Activated T-cell treated with anti-CD3 and anti-CD28 coated beads for 1 hour (primary cell): ENCODE measurements around the gene PPP1R37.
A peak's percentile ranks its signal among the peaks of the same experiment; 100 is the strongest.

Experiments used
- DNase-seq: peaks from one replicate; pipeline ENCODE4 v3.0.0-alpha.2; 2020; ENCODE audit warnings: low read depth

PPP1R37 gene, protein sequence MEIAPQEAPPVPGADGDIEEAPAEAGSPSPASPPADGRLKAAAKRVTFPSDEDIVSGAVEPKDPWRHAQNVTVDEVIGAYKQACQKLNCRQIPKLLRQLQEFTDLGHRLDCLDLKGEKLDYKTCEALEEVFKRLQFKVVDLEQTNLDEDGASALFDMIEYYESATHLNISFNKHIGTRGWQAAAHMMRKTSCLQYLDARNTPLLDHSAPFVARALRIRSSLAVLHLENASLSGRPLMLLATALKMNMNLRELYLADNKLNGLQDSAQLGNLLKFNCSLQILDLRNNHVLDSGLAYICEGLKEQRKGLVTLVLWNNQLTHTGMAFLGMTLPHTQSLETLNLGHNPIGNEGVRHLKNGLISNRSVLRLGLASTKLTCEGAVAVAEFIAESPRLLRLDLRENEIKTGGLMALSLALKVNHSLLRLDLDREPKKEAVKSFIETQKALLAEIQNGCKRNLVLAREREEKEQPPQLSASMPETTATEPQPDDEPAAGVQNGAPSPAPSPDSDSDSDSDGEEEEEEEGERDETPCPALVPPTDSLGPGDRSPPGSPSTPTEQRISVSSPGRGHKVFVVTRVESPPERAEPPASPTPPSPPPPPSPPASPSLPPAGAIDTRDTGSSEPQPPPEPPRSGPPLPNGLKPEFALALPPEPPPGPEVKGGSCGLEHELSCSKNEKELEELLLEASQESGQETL

DNA sequence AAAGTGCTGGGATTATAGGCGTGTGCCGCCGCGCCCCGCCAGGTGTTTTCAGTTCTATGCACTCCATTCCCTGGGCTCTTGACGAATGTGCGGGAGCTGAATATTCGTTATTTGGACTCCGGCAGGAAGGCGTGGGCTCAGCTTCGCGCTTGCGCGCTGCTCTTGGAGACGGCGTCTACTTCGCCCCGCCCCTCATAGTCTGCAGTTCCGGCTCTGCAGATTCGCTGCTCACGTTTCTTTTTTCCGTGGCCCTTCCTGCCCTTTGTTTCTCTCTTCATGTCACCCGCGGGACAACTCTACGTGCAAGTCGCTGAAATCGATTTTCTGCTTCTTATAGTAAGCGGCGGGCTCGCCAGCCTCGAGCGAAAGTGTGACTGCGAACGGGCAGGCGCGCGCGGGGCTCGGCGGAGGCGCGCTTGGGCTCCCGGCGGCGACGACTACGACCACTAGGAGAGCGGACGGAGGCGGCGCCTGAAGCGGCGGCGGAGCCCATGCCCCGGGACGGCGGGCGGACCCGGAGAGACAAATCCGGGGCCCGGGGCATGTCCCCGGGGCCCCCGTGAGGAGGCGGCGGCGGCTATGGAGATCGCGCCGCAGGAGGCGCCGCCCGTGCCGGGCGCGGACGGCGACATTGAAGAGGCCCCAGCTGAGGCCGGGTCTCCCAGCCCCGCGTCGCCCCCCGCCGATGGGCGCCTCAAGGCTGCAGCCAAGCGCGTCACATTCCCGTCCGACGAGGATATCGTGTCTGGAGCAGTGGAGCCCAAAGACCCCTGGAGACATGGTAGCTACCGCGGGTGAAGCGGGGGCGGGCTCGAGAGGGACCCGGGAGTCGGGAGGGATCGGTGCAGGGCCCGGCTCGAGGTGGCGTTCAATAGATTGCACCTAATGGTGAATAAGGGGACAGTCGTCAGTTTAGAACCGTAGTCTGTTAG, at the start of gene PPP1R37:
Gene PPP1R37 (plus strand): TSS at position 433 of the 932 bp plus-strand sequence. CDS start 147 bp downstream, at position 580.
- peak; percentile 90 for DNase-seq

DNA sequence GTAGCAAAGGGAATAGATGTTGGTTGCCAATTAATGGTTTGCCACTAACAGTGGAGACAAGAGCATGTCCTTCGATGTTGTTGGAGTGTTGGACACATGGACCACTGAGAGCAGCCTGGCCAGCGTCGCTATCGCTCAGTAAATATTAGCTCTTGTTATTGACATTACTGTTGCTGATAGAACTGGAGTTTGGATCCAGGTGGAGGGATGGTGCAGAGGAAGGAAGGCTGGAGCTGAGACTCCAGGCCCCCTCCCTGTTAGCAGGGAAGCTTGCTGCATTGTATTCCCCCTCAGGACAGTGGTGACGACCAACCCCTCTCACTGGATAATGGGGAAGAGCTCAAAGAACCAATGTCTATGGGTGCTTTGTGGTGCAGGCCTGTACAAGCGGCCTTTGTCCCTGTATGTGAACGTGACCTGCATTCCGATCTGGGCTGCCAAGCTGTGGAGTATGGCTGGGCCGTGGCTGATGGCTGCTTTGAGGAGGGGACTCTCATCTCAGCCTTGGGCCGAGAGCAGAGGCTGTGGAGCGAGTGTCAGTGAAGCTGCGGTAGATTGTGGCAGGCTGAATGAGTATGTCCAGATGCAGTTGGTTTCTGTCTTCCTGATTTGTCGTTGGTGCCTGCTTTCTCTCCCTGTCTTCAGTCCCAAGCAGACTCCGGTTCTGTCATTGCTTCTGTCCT, 47.2 kb upstream of the PPP1R37 start:
- DNase-seq: no peak

DNA sequence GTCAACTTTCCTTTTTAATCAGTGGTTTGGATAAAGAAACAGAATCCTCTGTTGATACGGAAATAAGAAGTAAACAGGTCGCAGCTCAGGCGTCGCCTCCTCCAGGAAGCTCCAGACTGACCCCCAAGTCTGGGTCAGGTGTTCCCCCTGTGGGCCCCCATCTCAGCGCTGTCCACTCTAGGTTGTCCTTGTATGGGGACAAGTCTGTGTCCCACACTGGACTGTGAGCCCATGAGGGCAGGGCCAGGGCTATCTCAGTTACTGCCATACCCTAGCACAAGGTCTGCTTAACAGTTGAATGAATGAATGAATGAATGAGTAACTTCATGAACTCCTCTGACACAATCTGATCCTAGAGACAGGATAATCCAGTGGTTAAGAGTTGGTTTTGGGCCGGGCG, 46.6 kb upstream of the PPP1R37 start:
- DNase-seq: no peak

DNA sequence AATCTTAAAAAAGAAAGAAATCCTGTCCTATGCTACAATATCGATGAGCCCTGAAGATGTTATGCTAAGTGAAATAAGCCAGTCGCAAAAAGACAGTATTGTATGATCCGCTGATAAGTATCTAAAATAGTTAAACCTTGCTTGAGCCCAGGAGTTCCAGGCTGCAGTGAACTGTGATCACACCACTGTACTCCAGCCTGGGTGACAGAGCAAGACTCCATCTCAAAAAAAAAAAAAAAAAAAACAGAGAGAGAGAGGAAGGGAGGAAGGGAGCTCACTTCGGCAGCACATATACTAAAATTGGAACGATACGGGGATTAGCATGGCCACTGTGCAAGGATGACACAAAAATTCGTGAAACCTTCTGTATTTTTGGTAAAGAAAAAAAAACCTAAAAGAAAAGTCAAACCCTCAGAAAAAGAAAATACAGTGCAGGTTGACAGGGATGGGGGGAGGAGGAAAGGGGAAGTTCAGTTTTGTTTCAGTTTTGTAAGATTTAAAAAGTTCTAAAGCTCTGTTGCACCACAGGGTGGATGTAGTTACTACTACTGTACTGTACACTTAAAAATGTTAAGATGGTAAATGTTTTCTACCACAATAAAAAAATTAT, 45.7 kb upstream of the PPP1R37 start:
- no peak for DNase-seq

DNA sequence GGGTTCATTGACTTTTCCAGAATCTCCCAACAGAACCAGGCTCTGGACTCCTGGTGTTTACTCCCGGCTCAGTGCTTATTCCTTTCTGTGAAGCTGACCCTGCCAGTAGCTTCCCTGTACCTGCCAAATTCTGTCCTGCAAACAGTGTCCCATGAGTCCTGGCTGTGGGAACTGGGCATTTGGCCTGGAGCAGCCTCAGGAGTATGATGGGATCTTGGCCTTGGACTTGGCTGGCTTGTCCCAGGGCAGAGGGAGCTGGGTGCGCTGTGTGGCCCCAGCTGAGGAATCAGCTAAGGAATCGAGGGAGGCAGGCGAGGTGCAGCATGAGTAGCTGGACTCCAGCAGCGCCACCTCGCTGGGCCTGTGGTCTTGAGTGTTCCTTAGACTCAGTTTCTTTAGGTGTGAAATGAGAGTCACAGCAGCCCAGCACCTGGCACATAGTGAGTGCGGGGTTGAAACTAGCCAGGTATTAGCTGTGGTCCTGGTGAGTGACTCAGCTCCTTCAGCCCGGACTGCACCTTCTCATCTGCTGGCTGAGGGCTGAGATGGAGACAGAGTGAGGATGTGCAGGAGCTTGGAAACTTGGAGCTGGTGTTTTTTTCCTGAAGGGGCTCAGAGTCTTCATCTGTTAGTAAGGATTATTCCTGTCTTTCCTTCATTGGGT, 43.8 kb upstream of the PPP1R37 start:
- DNase-seq: no peak

DNA sequence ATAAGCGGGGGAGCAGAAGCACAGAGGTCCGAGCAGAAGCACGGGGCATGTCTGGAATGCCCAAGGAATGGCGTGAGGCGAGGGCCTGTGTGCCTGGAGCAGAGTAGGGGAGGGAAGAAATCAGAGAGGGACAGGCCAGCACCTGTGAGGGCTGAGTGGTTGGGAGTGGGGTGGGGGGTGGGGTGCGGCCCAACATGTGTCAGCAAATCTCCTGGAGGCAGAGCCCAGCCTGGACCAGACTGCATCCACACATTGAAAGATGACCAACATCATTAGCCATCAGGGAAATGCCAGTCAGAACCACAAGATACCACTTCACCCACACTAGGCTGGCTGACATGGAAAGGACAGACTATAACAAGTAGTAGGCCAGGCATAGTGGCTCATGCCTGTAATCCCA, 42.9 kb upstream of the PPP1R37 start:
- no peak for DNase-seq

DNA sequence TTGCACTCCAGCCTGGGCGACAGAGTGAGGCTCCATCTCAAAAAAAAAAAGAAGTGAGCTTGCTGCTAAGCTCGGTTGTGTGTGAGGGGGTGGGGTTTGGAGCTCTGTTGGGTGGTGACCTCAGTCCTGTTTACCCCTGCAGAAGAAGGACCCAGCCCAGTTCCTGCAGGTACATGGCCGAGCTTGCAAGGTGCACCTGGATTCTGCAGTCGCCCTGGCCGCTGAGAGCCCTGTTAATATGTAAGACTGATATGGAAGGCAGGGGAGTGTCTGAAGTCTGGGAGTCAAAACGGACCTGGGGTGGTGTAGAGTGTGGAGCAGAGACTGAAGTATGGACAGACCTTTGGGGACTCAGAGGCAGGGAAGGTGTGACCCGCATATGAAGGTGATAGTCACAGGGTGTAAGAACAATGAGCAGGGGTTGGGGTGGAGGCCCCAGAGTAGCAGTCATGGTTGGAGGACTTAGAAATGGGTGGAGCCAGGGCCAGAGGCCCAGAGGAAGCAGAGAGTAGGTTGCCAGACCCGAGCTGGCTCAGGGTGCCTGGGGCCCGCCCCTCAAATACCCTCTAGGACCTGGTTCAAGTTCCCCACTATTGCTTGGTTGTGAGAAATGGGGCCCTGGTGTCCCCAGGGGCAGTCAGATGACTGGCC, 40.9 kb upstream of the PPP1R37 start:
- no peak for DNase-seq

DNA sequence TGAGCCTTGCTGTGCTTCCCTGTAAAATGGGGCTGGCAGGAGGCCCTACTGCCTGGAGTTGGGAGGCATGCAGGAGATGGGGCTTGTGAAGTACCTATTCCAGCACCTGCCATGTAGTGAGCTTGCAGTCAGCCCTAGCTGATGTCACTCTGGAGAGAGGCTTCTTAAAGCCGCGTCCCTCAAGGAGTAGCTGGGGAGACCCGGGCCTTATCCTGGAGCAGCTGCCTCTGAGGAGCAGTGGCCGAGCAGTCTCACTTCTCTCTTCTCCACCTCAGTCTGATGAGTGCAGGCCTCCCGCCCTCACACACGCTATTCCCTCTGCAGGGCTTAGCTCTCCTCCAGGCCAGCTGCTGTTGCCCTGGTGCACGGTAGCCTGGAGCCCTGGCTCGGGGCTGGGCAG, 36.1 kb upstream of the PPP1R37 start:
- DNase-seq: no peak

DNA sequence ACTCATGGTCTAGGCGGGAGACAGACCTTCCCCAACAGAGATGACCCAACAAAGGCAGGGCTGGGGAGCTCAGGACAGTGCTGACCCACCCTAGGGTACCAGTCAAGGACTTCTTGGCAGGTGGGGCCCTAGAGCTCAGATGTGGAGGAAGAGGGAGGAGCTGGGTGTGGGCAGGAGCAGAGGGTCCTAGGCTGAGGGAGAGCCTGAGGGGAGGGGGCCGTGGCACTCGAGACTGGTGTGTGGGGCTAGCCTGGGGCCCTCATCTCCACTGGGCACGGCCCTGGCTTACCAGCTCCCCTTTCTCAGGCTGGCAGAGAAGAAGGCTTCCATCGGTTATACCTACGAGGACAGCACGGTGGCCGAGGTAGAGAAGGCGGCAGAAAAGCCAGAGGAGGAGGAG, 35.5 kb upstream of the PPP1R37 start:
- DNase-seq: no peak

DNA sequence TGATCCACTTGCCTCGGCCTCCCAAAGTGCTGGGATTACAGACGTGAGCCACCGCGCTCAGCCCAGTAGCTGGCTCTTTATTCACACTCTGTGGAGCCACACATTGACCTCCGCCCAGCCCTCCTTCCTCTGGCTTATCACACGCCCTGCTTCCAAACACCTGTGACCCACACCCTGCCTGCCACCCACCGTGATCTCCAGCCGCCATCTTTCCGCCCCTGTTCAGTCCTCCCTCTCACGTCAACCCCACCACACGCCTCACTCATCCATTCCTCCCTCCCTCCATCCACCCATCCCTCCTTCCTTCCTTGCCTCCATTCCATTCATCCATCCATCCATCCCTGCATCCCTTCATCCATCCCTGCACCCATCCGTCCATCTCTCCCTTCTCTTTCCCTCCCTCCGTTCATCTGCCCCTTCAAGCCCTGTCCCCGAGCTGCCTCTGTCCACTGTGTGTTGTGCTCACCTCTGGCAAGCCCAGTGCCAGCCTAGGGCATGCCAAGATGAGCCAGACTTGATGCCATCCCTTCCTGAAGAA, 34.3 kb upstream of the PPP1R37 start:
- no peak for DNase-seq

DNA sequence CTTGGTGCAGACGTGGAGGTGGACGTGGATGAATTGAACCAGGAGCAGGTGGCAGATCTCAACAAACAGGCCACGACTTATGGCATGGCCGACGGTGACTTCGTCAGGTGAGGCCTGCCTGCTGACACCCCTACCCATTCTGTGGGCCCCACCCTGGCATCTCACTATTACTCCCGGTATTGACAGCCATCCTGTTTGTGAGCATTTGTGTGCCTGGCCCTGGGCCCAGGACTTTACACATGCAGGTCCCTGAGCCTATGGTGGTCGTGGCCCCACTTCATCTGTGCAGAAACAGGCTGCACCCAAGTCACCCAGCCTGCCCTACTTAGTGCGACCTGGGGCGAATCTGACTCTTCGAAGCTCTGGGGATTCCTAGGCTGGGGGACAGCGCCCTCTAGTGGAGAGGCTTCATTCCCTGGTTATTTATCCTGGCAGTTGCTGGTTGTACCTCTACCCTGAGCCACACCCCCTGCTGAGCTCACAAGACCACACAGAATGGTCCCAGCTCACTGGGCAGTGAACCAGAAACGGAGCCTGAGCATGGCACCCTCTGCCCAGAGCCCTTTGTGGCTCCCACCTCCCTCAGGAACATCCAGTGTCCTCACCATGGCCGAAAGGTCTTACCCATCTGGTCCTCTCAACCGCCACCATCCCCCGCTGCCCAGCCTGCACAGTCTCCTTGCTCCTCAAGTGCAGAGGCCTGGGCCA, 33.6 kb upstream of the PPP1R37 start:
- DNase-seq: peak; percentile 84

DNA sequence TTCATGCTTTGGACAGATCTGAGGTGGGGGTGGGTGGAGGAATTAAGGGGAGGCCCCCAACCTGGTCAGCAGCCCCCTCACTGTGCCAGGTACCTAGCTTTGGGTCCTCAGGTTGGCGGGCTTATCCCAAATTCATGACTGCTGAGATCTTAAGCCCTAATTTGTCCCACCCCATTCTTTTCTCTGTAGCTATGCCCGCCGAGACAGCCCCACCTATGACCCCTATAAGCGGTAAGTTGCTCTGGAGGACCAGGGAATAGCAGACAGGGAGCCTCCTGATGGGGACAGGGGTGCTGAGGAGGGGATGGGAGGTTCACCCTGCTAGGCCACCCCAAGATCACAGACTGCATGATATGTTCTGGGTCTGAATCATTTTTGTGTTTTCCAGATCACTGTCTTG, 31.0 kb upstream of the PPP1R37 start:
- no peak for DNase-seq

DNA sequence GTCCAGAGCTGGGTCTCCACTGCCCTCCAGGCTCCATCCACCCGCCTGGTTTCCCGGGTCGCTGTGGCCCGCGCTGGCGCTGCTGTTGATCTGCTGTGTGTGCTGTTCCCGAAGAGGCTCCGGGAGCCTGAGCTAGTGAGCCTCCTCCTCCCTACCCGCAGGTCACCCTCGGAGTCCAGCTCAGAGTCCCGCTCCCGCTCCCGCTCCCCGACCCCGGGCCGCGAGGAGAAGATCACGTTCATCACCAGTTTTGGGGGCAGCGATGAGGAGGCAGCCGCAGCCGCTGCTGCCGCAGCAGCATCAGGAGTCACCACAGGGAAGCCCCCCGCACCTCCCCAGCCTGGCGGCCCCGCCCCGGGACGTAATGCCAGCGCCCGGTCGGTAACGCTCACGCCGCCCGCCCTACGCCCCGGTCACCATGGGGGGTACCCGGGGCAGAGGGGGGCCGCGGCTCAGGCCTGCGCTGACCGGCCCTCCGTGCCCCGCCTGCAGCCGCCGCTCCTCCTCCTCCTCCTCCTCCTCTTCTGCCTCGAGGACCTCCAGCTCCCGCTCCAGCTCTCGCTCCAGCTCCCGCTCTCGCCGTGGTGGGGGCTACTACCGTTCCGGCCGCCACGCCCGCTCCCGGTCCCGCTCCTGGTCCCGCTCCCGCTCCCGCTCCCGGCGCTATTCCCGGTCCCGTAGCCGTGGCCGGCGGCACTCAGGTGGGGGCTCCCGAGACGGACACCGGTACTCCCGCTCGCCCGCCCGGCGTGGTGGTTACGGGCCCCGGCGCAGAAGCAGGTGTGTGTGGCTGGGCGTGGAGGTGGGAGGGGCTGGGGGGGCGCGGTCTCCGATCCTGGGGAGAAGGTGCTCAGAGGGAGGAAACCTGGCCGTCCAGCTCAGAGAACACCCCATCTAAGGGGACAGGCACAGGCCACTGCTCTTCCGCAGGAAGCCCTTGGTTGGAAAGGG, 28.9 kb upstream of the PPP1R37 start:
- no peak for DNase-seq

DNA sequence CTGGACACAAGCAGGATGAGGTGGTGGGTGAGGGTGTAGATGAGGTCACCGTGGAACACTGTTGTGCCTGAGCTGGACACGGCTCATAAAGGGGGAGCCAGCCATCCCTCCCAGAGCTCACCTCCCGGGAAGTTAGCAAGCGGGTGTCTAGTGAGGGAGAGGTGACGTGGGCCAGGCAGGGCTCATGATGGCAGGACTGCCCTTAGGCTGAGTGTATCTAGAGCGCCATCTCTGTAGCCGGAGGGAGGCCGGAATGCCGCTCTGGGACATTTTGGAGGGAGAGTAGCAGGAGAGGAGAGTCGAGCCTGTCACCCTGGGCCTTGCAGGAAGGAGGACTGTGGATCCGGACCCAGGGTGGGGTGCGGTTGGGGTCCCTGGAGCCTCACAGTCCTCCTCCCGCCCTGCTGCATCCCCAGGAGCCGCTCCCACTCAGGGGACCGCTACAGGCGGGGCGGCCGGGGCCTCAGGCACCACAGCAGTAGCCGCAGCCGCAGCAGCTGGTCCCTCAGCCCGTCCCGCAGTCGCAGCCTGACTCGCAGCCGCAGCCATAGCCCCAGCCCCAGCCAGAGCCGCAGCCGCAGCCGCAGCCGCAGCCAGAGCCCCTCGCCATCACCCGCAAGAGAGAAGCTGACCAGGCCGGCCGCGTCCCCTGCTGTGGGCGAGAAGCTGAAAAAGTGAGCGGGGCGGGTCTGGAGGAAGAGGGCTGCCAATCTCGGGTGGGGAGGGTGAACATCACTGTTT, 25.9 kb upstream of the PPP1R37 start:
- no peak for DNase-seq

DNA sequence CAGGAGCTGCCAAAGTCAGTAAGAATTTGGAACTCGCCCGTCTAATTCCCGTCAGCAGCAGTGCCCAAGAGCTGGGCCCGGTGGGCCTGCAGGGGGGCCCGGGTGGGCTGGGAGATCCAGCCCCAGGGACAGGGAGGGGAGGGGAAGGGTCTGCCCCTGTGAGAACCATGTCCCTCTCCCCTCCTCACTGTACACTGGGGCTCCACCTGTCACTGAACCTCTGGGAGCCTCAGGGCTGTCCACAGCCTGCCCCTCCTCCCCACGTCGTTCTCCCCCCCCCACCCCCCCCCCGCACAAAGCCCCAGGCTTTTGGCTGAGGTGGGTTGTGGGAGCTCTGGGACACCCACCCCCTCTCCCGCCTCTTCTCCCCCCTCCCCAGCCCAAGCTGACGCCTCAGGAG, 24.9 kb upstream of the PPP1R37 start:
- no peak for DNase-seq

DNA sequence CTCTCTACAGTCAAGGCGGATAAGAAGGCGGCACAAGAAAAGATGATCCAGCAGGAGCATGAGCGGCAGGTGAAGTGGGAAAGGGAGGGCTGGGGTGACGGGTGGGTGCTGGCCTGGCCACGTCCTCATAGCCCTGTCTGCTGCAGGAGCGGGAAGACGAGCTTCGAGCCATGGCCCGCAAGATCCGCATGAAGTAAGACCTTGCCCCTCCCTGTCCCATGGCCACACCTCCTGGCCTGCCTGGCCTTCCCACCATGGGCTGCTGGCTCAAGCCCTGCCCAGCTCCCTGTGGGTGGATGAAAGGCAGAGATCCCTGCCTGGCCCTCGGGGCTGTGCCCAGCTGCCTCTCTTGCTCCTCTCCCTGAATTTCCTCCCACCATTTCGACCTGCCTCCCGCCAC, 23.9 kb upstream of the PPP1R37 start:
- DNase-seq: no peak

DNA sequence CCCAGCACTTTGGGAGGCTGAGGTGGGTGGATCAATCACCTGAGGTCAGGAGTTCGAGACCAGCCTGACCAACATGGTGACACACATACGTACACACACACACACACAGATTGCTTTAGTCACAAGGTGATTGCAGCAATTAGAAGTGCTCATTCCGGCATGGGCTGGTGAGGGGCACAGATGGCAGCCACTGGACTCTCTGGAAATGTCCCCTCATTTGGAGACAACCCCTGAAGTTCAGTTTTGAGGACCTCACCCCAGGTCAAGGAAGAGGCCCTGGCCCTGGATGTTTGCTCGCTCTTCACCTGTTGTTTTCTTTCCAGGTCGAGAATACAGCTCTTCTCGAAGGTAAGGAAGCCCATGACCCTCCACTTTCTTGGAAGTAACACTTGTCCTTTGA, 22.8 kb upstream of the PPP1R37 start:
- DNase-seq: no peak
